ENCODE measurements around the gene TFDP2.
"Not testable (repeated sequence)": the region's sequence is repeated elsewhere in the genome, so short reads cannot be mapped to it uniquely, and the experiment has no call there.

The TFDP2 gene

DNA sequence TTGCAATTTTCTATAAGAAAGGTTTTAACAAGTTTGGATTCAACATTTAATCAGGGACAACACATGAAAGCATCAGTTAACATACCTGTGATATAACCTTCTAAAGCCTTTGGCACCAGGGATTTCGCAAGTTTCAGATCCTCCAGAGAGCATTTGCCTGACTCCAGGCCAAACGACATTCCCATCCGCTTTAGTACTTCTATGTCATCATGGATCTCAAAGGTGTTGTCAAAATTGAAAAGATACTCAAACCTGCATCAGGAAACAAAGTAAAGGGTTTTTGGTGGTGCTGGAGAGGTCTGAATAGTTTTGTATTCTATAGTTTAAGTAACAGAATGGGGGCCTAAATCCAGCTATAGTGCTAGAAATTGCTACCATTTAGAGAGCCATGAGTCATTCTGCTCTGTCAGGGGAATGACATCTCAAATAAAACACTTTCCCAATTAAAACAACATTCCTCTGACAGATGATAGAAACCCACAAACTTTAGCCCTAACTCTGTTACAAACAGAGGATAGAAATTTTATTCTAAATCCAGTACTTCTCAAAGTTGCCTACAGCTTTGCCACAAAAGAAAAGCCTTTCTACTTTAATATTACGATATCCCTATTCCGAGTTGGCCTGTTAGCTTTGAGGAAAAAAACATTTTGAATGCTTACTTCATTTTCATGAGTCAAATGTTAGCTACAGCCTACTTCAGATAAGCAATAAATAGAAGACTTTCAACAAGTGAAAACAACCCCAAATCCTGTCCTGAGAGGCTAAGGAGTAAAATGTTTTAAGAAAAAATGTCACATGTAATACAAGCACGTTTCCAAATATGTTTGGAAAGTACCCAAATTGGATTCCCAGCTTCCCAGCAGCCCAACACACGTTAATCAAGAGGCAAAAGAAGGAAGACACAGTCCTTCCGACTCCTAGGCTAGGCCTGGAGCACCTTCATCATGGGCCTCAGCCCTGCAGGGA is 189.5 kb downstream of the TFDP2 start:
- DNase-seq = no peak

DNA sequence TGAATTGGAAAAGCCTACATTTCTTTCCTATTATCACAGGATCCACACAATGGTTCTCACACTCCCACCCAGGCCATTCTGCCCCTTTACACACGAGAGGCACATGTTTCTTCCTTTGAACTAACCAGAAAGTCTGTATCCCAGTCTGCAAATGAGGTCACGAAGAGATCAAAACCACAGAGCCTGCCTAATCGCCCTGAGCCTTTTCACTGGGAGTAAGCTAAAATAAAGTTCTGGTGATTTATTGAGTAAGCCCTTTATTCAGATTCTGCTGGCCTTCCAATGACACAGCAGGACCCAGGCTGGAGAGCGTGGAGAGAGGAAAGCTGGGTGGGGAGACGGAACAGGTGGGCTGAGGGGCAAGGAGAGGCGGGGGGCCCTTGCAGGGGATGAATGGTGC is 194.2 kb downstream of the TFDP2 start:
- DNase-seq = no peak

DNA sequence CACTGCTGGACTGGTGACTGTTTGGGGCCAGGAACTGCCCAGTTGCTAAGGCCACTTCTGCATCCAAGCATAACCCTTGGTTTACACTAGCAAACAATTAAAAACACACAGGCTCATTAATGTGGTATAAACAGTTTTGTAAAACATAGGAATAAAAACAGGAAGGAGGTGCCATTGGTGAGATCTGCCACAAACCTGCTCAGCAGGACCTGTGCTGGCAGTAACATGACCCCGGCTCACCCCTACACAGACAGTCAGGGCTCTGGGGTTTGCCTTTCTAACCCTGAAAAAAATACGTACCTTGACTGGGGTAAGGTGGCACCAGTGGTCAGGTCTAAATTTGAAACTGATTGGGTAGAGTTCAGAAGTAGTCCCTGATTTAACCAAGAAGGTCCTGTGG is 196.7 kb downstream of the TFDP2 start:
- no peak for DNase-seq

DNA sequence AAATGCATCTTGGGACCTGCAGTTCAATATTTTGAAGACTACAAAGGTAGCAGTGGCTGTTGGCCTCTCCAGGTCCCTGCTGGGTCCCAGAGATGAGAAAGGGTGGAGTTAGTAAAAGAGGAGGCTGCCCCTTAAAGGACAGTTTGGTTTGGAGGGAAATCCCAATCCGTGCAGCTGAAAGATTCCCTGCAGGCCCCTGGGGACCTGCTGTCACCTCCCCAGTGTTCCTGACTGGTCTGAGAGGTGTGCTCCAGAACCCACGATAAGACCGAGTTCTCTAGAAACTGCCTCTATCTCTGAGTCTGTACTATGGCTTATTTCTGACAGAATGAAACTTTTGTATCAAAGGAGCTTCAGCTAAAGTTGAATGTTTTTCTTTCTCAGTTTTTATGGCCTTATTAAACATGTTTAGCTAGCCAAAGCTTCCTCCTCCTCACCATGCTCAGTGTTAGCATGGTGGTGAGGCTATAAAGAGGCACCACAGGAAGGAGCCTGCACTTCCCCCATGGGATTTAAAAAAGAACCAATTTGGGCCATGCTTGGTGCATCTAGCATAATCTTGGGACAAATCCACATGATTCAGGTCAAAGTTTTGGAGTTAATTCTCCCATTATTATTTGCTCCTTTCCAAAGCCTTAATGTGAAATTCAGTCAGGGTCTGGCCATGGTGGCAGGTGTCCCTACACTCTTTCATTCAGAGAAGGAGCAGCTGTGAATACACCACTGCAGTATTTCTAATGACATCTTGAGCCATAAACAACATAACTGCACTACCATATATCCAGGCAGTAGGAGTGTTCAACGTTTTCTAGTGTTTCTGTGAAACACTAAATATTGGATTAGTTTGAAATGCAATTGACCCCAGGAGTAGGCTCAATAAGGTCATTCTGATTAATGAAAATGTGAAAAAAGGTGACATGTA is 198.5 kb downstream of the TFDP2 start:
- no peak for DNase-seq

DNA sequence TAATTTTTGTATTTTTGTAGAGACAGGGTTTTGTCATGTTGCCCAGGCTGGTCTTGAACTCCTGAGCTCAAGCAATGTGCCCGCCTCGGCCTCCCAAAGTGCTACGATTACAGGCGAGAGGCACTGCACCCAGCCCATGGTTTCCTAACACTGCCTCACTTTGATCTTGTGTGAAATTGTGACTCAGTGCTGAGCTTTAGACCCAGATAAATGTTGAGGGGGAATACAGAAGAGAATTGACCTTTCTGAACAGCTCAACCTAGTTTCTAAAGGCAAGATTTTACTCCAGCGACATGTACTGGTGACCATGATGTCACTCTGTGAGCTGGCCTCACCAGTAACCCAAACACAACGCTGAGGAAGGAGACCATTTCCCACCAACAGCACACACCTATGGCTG is 199.4 kb downstream of the TFDP2 start:
- no peak for DNase-seq

DNA sequence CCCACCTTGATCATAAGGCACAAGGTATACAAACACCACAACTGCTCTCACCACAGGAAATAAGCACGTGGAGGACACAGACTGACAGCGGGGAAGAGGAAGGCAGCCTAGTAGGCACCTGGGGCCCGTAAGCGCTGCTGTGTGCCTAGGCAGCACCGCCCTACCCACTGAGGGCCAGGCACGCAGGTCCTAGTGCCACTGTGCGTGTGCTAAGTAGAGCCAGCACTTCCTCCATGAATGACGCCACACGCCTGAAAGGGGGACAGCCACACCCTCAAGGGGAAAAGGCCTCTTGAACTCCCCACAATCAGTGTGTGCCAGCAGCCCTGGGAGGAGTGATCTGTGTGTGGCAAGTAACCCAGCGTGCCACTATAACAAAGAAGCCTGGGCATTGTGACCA is 199.9 kb downstream of the TFDP2 start:
- DNase-seq = no peak

DNA sequence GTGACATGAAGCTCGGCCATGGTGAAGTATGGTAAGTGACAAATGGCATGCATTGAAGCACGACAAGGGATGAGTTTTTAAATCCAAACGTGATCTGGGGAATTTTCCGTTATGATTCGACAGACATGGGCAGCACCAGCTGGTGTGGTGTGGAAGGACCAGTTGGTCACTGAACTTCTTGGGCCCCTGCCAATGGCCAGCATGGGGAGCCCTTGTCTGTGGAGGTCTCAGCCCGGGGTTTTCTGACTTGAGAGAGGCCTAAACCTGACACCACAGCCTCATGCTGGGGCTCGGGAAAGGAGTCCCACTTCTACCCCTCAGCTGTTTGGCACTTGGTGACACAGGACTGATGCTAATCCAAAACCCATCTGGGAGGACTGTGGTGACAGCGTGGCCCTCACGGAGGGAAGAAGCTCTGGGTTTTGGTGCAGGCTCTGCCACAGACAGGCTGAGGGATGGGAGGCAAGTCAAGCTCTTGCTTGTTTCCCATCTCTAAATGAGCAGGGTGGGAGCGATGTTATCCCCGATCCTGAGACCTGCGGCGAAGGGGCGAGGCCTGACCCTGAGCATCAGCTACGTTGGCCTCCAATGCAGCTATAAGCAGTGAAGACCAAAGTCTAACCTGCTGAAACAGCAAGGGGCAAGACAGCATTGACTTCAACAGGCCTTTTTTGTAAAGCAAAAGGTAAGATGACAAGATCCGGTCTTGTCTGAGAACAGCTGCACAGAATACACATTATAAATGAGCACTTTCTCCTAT is 203.4 kb downstream of the TFDP2 start:
- DNase-seq = no peak

DNA sequence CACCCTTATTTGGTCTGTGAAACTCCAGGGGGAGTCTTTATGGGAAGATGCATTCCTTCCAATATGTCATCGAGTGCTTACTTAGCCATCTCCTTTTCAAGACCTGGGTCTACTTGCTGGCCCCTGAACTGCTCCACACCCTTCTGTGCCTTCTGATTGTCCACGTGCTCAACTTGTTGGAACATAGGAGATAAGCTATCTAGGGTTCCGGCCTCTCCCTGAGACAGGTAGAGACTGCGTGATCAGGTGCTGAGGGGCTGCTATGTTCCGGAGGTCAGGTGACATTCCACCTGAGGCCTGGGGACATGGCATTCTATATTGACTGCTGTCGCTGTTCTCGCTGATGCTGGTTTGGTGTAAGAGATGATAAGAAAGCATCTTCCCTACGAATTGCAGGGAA is 207.3 kb downstream of the TFDP2 start:
- DNase-seq = no peak

DNA sequence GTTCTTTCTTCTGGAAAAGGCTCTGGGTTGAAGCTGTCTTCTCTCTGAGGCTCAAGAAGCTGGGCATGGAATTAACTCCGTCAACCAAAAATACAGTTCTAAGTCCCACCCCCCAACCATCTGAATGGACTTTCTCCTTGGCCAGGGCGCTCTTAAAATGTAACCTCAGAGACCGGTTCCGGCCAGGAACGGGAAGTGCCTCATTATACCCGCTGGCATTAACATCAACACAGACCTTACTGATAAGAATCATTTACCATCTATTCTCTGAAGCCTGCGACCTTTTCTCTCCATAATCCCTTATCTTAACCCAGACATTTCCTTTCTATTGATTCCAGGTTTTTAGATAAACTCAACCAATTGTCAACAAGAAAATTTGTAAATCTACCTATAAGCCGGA is 208.3 kb downstream of the TFDP2 start:
- no peak for DNase-seq

DNA sequence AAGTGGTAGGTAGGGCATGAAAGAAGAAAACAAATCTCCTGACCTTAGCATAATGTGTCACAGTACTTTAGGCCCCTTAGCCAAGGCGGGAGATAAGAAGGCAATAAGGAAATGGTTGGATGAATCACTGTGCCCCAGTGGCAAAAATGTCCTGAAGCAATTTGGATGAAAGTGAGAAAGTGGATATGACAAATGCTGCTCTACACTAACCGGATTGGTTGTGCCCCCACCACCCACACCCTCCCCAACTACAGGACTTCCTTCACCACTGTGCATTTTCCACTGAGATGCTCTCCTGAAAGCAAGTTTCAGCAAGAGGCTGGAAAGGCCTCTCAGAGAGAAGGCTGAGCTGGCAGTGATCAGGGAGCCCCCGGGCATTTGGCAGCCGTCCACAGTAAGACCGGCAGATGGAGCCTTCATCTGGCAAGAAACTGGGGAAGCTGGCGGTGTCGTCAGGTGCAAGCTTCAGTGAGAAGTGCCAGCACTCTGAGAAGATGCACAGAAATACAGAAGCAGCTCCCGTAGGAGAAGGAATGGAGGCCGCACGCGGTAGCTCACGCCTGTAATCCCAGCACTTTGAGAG is 209.1 kb downstream of the TFDP2 start:
- DNase-seq = no peak

DNA sequence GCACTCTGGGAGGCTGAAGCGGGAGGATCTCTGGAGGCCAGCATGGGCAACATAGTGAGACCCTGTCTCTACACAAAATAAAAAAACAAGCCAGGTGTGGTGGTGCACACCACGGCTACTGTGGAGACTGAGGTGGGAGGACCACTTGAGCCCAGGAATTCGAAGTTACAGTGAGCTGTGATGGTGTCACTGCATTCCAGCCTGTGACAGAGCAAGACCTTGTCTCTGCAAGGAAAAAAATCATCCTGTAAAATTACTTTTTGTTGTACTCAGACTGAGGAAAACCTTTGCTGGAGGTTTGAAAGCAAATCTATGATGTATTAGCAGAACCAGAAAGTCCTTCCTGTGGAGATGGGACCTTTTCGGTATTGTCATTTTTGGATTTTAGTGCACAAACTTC is 209.6 kb downstream of the TFDP2 start:
- no peak for DNase-seq

DNA sequence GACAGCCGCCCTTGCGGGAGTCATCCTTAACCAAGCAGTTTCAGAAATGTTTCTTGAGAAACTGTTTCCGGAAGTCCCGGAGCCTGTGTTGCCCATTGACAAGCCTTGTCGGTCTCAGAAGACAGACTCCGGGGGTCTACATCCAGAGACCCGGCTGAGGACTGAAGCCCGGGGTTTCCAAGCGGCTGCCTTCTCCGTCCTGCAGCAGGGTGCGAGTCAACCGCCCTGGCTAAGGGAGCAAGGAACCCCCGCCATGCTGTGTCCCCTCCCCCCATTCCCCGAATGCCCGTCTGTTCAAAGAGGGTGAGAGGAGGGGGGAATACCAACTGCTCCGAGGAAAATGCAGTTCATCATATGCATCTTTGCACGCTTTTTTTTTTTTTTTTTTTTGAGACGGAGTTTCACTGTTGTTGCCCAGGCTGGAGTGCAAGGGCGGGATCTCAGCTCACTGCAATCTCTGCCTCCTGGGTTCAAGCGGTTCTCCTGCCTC is 211.3 kb downstream of the TFDP2 start:
- no peak for DNase-seq

DNA sequence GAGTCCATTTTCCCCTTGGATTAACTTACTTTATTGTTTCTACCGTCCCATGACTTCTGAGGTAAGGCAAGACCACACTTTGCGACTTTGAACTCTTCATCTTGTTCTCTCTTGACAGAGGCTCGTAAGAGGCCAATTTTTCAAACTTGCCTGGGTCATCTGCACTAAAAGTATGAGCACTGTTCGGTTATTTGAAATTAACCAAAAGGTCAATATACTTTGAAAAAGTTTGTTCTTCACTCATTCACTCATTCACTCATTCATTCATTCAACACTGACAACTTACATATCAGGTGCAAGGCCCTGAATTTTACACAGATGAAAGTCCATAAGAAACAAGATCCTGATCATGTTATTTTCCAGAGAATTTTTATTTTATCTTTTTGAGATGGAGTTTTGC is 215.0 kb downstream of the TFDP2 start:
- no peak for DNase-seq

DNA sequence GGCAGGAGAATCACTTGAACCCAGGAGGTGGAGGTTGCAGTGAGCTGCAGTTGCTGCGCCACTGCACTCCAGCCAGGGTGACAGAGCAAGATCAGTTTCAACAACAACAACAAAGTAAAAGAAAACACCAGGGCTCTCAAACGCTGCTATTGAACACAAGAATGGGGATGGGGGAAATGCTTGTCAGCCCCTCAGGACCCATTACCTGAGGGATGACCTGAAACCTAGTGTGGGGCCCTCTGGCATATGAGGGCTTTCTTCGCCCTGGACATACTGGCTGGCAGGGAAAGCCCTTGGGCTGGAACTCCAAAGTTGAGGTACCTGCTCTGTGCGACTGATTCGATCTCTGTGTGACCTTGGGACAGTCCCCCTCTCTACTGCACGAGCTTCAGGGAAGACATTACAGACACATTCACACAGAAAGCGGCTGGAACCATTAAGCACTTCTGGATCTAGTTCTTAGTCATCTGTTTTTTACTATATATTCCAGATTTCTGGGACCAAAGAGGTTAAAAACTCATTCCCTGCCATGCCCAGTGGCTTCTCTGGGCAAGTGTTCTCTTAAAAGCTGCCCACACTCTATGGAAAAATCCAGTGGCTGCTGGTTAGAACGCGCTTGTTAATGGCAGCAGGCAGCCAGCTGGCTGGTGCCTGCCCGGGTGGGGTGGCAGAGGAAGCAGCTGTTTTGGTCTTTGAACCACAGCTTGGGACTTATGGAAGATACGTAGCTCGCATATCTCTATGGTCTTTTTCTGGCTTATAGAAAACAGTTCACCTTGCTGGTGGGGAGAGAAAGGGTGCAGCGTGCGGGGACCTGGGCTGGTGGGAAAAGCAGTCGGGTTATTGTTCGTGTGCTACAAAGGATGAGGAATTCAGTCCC is 215.7 kb downstream of the TFDP2 start:
- no peak for DNase-seq

DNA sequence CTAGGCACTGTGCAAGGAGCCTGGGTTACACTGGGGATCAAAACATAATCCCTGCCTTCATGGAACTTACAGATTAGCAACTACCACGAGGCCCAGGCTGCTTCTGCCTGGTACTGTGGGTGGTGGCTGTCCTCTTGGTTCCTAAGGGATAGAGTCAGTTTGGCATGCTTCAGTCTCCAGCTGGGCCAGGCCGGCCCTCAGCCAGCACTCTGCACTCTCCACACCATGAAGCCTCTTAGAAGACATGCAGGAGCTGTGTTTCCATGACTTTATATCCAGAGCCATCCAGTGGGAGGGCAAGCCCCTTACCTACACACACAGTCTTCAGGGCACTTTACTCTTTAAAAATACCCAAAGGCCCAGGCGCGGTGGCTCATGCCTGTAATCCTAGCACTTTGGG is 218.5 kb downstream of the TFDP2 start:
- DNase-seq = no peak

DNA sequence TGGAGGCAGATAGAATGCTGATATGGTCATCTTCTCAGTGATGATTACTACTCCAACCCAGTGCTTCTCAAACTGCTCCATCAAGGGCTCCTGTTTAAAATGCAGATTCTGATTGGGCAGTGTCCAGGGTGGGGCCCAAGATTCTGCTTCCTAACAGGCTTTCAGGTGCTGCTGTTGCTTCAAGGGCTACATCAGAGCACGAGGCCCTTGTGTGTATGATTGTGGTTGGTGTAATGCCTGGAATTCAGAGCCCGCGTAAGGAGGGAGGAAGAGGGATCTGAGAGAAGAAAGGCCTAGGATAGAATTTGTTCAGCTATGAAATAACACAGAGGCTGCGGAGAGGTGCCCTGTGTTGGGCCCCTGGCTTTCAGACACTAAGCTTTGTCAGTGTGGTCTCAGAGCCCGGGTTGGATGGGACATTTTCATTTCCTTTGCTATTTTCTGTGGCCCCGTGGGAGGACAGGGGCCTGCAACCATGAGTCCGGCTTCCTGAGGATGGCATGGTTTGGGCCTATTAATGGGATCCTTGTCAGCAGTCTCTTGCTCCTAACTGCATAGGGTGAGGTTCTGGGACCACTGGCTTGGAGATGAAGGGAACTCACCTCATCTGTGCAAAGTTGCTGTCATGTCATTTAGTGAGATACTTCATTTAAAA is 219.9 kb downstream of the TFDP2 start:
- DNase-seq = no peak

DNA sequence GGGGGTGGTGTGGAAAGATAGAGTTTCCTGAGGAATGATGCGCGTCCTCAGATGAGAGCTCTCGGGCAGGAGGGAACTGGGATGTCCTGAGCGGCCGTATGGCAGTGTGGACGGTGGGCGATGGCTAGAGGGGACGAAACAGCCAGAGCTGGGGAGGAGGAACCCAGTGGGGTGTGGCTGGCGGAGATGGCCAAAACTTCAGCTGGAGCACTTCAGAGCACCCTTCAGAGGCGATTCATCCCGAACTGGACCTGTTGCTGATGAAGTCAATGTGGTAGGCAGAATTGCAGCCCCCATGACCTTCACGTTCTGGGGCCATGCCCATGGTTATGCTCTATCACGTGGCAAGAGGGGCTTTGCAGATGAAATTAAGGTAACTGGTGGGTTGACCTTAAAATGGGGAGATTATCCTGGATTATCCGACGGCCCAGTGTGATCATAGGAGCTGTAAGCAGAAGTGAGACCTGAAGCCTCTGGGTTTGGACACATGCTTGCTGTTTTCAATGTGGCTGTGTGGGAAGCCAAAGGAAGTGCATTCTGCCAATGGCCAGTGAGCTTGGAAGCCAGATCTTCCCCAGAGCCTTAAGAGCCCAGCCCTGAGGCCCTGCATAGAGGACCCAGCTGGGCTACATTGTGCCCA is 220.6 kb downstream of the TFDP2 start:
- no peak for DNase-seq

DNA sequence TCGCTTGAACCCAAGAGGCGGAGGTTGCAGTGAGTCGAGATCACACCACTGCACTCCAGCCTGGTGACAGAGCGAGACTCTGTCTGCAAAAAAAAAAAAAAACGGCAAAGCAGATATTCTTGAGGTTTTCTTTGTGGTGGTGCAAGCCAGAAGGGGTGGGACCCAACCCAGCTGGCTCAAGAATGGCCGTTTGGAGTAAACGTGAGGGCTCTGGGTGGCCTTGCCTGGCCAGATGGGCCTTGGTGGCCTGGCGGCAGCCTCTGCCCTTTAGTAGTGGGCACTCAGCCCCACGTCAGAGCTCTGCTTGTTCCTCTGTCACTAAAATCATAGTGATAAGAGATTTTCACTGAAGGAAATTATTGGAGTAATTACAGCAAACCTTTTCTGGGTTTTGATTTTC is 222.4 kb downstream of the TFDP2 start:
- DNase-seq = no peak

DNA sequence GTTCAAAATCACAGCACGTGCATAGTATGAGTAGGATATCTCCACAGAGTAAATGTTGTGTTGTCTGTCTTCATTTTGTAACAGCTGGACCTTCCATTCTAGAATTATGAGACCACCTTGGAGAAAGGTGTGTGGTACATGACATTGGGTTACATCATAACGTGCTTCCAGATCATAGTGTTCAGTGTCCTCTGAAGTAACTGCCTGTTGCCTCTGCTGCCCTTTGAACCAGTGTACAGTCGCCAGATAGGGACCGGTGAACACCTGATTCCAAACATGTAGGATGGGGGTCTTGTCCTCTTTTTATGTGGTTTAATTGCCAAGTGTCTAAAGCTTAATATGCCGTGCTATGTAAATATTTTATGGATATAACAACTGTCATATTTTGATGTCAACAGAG is 223.7 kb downstream of the TFDP2 start:
- DNase-seq = not testable (repeated sequence)

DNA sequence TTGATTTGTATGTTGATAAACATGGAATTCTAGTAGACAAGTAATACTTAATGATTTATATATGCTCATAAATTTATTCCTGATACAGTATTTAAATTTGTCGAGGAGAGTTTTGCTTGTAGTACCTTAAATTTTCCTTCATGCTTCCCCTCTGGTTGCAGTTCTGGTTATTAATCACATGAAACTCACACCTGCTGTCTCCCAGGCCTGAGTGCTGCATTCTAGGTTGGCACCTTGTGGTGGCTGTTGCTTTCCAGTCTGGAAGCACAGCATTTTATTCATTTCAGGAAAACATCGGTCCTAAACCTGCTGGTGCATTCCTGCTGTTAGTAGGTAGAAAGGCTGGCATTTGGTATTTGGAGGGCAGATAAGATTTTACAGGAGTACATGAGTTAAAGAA is 228.0 kb downstream of the TFDP2 start:
- DNase-seq = no peak

Measured in DMS153 (cell line).